GM13976 (cell line): ENCODE results near the gene PLXNA2.

Source experiments
- DNase-seq: peaks from one replicate; pipeline ENCODE4 v3.0.0; 2012; ENCODE audit warnings: low spot score
- in situ Hi-C: fragments of 300-500 bp; cut with MboI; formaldehyde crosslinking; loops from one replicate; pipeline ENCODE4 v1.12.0; 2022; ENCODE audit warnings: low sequenced_read_pairs, mixed read lengths, inconsistent platforms; ENCODE audit not compliant: unreplicated experiment
- TF ChIP-seq, protein P1 (sequence below): IDR thresholded peaks from 2 replicates; pipeline ENCODE4 v1.5.1; 2012; ENCODE audit warnings: borderline replicate concordance, mild to moderate bottlenecking; ENCODE audit not compliant: insufficient read depth; ENCODE audit errors: extremely low read depth, missing control alignments, control extremely low read depth

PLXNA2 gene

DNA sequence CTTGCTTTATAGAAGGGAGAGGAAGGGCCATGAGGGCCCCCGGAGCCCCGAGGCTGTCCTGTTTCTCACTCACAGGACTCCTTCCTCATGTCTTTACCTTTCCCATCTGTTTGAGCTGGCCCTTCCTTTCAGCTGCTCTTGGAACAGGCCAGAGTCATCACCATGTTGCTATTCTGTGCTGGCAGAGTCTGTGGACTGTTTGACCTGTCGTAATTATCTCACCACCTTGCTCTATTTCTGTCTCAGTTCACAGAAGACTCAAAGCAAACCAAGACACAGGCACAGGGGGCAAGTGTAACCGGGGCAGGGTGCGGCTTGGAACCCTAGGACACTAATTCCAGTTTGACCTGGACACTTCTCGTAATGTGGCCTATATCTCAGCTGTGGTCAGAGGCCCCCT is 228.9 kb downstream of the PLXNA2 start:
- in situ Hi-C loops: loop anchor here (10.0 kb wide), 1 partner anchor 230 kb away; the partner anchor contains the start of gene PLXNA2

DNA sequence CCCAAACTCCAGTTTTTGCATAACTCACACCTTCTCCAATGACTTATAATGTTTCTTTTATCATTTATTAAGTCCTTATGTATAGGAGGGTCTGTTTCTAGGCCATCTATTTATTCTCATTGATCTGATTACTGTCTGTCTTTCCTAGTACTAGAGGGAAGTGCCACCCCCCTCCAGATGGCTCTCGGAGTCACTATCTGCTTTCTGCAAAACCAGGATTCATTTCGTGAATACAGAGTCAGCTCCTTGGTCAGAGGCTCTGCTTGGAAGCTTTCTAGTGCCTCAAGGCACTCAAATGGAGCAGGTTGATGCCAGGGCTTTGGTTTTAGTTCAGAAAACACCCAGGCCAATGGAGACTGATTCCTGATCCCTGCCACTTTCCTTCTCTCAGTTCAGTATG is 231.0 kb downstream of the PLXNA2 start:
- TF ChIP-seq, protein P1, sequence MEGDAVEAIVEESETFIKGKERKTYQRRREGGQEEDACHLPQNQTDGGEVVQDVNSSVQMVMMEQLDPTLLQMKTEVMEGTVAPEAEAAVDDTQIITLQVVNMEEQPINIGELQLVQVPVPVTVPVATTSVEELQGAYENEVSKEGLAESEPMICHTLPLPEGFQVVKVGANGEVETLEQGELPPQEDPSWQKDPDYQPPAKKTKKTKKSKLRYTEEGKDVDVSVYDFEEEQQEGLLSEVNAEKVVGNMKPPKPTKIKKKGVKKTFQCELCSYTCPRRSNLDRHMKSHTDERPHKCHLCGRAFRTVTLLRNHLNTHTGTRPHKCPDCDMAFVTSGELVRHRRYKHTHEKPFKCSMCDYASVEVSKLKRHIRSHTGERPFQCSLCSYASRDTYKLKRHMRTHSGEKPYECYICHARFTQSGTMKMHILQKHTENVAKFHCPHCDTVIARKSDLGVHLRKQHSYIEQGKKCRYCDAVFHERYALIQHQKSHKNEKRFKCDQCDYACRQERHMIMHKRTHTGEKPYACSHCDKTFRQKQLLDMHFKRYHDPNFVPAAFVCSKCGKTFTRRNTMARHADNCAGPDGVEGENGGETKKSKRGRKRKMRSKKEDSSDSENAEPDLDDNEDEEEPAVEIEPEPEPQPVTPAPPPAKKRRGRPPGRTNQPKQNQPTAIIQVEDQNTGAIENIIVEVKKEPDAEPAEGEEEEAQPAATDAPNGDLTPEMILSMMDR: no peak
- no peak for DNase-seq
- in situ Hi-C loops: loop anchor here (10.0 kb wide), 1 partner anchor 232 kb away; the partner anchor contains the start of gene PLXNA2

More for the DNA sequence above, 228.9 kb downstream of the PLXNA2 start:
- DNase-seq: no peak
- TF ChIP-seq, protein P1: no peak

DNA sequence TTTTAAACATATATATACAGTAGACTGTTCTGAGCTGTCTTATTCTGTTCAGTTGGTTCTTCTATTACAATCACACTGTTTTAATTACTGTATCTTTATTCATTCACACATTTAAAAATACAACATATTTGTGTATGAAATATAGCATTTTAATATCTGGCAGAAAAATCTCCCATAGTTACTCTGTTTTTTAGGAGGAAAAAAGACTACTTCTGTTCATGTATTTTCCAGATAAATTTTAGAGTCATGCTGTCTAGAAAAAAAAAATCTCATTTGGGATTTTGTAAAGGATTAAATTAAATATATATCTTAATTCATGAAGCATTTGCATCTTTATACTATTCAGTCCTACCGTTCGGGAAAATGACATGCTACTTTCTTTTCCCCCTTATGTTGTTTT is 231.5 kb downstream of the PLXNA2 start:
- DNase-seq: no peak
- in situ Hi-C loops: loop anchor here (10.0 kb wide), 1 partner anchor 232 kb away; the partner anchor contains the start of gene PLXNA2
- TF ChIP-seq, protein P1: no peak

DNA sequence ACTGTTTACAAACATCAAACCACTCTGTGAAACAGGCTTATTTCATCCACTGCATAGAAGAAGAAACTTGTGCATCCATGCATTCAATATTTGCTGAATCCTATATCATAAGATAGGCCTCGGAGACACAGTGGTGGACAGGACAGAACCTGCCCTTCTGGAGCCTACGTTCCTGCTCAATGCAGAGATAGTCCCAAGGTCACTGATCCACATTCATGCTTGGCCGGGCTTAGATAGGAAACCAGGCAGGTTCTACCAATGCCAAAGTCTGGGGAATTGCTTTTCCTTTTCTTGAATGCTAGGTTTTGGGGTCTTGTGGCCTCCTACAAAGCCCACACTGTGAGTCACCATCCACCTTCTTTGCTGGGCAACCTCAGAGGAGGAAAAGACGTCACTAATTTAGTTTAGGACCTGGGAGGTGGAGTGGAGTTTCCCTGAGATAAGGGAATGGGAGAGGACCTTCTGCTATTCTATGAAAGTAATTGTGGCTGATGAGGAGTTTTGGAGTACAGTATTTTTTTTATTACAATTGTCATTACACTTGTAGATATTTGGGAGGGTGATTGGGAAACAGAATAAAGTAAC is 233.6 kb downstream of the PLXNA2 start:
- TF ChIP-seq, protein P1: no peak
- DNase-seq: no peak
- in situ Hi-C loops: loop anchor here (10.0 kb wide), 1 partner anchor 234 kb away; the partner anchor contains the start of gene PLXNA2

DNA sequence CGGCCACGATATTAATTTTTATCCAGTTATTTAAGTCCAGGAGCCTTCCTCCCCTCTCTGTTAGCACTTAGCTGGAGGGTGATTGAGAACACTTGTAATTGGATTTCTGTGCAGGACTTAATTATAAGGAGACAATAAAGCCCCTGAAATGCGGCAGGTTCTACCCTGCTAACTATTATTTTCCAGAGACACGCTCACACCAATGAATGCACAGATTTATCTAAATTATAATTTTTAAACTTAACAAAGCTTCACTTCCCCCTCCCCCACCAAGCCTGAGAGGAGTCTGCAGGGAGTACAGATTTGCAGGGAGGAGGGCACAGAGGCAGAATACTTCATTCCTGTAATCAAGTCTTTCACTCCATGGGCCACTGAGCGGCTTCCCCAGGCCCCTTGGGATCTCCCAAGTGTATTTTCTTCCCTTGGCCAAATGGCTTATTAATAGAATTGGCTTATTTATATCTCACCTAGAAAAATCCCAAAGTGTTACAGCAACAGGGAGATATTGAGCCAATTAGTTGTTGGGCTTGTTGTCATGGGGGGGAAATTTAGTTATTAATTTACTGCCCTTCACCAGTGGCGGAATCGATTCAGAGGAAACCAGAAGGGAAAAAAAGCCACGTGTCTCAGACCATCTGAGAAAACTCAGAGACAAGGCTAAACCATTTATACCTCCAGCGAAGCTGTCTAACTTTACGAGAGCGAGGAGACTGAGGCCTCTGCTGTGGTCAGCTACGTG is 234.3 kb downstream of the PLXNA2 start:
- TF ChIP-seq, protein P1: no peak
- in situ Hi-C loops: loop anchor here (10.0 kb wide), 1 partner anchor 235 kb away; the partner anchor contains the start of gene PLXNA2

DNA sequence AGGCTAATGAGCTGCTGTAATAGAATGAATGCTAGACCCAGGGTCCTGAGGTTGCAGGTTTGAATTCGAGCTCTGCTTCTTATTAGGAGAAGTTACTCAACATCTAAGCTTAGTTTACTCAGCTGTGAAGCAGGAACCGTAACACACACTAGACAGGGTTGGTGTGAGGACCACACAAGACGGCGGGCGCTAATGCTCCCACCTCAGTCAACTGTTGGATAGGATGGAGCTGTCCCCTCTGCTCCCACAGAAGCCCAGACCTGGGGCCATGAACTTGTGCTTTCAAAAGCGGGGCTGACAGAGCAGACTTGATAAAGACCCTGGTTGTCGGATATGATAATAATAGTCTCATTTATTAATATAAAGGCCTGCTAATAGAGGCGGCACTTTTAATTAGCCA is 234.9 kb downstream of the PLXNA2 start:
- TF ChIP-seq, protein P1: no peak
- in situ Hi-C loops: no loop called here

More for the DNA sequence above, 234.3 kb downstream of the PLXNA2 start:
- DNase-seq: no peak

More for the DNA sequence above, 234.9 kb downstream of the PLXNA2 start:
- DNase-seq: no peak
